SK-N-SH (cell line): ENCODE measurements around the gene DGAT2. TPM values are rescaled to one million over a fixed set of nuclear protein-coding genes. Genes with fewer than 3 reads are reported as not detected.

Source experiments
- CTCF ChIA-PET: fragments of 300-600, 350-600 bp; formaldehyde crosslinking; extraction: SDS; loops from one replicate; lab custom pipeline; 2021; lab: Yijun Ruan, JAX
- POLR2A ChIA-PET: fragments of 350-600 bp; sonication (Branson Sonifier 250); formaldehyde crosslinking; extraction: SDS; loops from one replicate; lab custom pipeline; 2020; ENCODE audit warnings: antibody characterized with exemption, inconsistent platforms; lab: Yijun Ruan, JAX
- DNase-seq: peaks from one replicate; pipeline ENCODE4 v3.0.0; 2012
- H2AFZ ChIP-seq: fragments of 200-600 bp; sonication (generic); 2 replicates; pipeline ENCODE4 v1.8.1; 2016; ENCODE audit warnings: antibody characterized with exemption, mild to moderate bottlenecking, low read depth
- H3F3A ChIP-seq: fragments of 200-600 bp; sonication (generic); replicated peaks from 2 replicates; pipeline ENCODE3; 2016; ENCODE audit warnings: antibody characterized with exemption, mild to moderate bottlenecking; ENCODE audit not compliant: insufficient read depth
- H3K27ac ChIP-seq, 2 experiments: fragments of 200-500 bp in 1 of 2; fragments of 200-600 bp in 1 of 2; sonication (Bioruptor generic) in 1 of 2; sonication (generic), shearing (Covaris generic) in 1 of 2; 2 replicates each; pipeline versions ENCODE4 v1.5.1 to v1.6.1; 2014 to 2016; ENCODE audit warnings: low read depth in 2 of 2, inconsistent platforms in 1 of 2, low read length in 1 of 2, mild to moderate bottlenecking in 1 of 2, mixed read lengths in 1 of 2
- H3K27me3 ChIP-seq: fragments of 200-600 bp; sonication (generic), shearing (Covaris generic); 2 replicates; pipeline ENCODE4 v1.6.1; 2016; ENCODE audit warnings: mixed run types; ENCODE audit not compliant: insufficient read depth
- H3K36me3 ChIP-seq, 2 experiments: fragments of 200-500 bp in 1 of 2; fragments of 200-600 bp in 1 of 2; sonication (Bioruptor generic) in 1 of 2; sonication (generic) in 1 of 2; replicated peaks in 1 of 2; 2 replicates each; pipeline versions ENCODE3 to v1.5.1; 2014 to 2016; ENCODE audit warnings: low read length in 1 of 2, mild to moderate bottlenecking in 1 of 2; ENCODE audit not compliant: insufficient read depth in 2 of 2, control insufficient read depth in 1 of 2
- H3K4me1 ChIP-seq, 2 experiments: fragments of 200-500 bp in 1 of 2; fragments of 200-600 bp in 1 of 2; sonication (Bioruptor generic) in 1 of 2; sonication (generic), shearing (Covaris generic) in 1 of 2; 2 replicates each; pipeline versions ENCODE4 v1.5.1 to v1.6.1; 2014 to 2016; ENCODE audit warnings: low read depth in 1 of 2, low read length in 1 of 2, mixed run types in 1 of 2; ENCODE audit not compliant: insufficient read depth in 2 of 2, control insufficient read depth in 1 of 2
- H3K4me2 ChIP-seq: fragments of 200-600 bp; sonication (generic), shearing (Covaris generic); 2 replicates; pipeline ENCODE4 v1.6.1; 2017; ENCODE audit warnings: mixed run types
- H3K4me3 ChIP-seq, 2 experiments: fragments of 200-500 bp in 1 of 2; fragments of 200-600 bp in 1 of 2; sonication (Bioruptor generic) in 1 of 2; sonication (generic), shearing (Covaris generic) in 1 of 2; 2 replicates each; pipeline versions ENCODE4 v1.5.1 to v1.8.1; 2014 to 2016; ENCODE audit warnings: low read depth in 2 of 2, inconsistent platforms in 1 of 2, low read length in 1 of 2, mild to moderate bottlenecking in 1 of 2, mixed read lengths in 1 of 2, moderate library complexity in 1 of 2
- H3K79me2 ChIP-seq: fragments of 200-600 bp; sonication (generic); 2 replicates; pipeline ENCODE4 v1.8.1; 2017; ENCODE audit warnings: mild to moderate bottlenecking; ENCODE audit not compliant: insufficient read depth
- H3K9ac ChIP-seq: fragments of 200-600 bp; sonication (generic); 2 replicates; pipeline ENCODE4 v1.6.1; 2017; ENCODE audit warnings: mixed run types
- H3K9me2 ChIP-seq: fragments of 200-600 bp; sonication (generic); 2 replicates; pipeline ENCODE4 v1.6.1; 2017; ENCODE audit warnings: mixed run types
- H3K9me3 ChIP-seq: fragments of 200-600 bp; sonication (generic); 2 replicates; pipeline ENCODE4 v1.6.1; 2017; ENCODE audit warnings: mixed run types, mild to moderate bottlenecking, moderate library complexity
- H4K20me1 ChIP-seq: fragments of 200-600 bp; sonication (generic); 2 replicates; pipeline ENCODE4 v1.6.1; 2017; ENCODE audit warnings: mild to moderate bottlenecking, mixed run types; ENCODE audit not compliant: insufficient read depth
- CHD2 ChIP-seq: fragments of 150-350 bp; IDR thresholded peaks from 2 replicates; pipeline ENCODE4 v1.6.1; 2018; ENCODE audit warnings: low read length; ENCODE audit not compliant: partially characterized antibody
- ELF1 ChIP-seq: IDR thresholded peaks from 2 replicates; pipeline ENCODE4 v1.4.0; 2012
- EP300 ChIP-seq, 2 experiments: IDR thresholded peaks; 2 replicates each; pipeline versions ENCODE4 v1.4.0 to v1.6.1; 2012; ENCODE audit warnings: borderline replicate concordance in 1 of 2, low read depth in 1 of 2, low read length in 1 of 2
- FOXJ3 ChIP-seq: sonication (generic); formaldehyde crosslinking; IDR thresholded peaks from 2 replicates; pipeline ENCODE4 v1.5.1; 2020; ENCODE audit warnings: mild to moderate bottlenecking, missing genetic modification reagents
- FOXM1 ChIP-seq: IDR thresholded peaks from 2 replicates; pipeline ENCODE4 v1.4.0; 2012; ENCODE audit warnings: low read depth, mild to moderate bottlenecking
- GATA2 ChIP-seq: sonication (generic); formaldehyde crosslinking; IDR thresholded peaks from 2 replicates; pipeline ENCODE4 v1.5.0; 2020; ENCODE audit warnings: mild to moderate bottlenecking, missing genetic modification reagents
- JUND ChIP-seq: IDR thresholded peaks from 2 replicates; pipeline ENCODE4 v1.4.0; 2012
- MEF2A ChIP-seq: IDR thresholded peaks from 2 replicates; pipeline ENCODE4 v1.4.0; 2012; ENCODE audit warnings: low read depth, borderline replicate concordance
- NFIC ChIP-seq: IDR thresholded peaks from 2 replicates; pipeline ENCODE4 v1.4.0; 2012; ENCODE audit warnings: borderline replicate concordance
- PBX3 ChIP-seq: IDR thresholded peaks from 2 replicates; pipeline ENCODE4; 2012
- POLR2AphosphoS5 ChIP-seq: IDR thresholded peaks from 2 replicates; pipeline ENCODE4 v1.6.1; 2012; ENCODE audit warnings: low read depth, low read length
- REST ChIP-seq: IDR thresholded peaks from 2 replicates; pipeline ENCODE4 v1.6.1; 2012; ENCODE audit warnings: mild to moderate bottlenecking, low read depth, low read length, moderate library complexity
- RFX5 ChIP-seq: IDR thresholded peaks from 2 replicates; pipeline ENCODE4 v1.6.1; 2012; ENCODE audit warnings: mild to moderate bottlenecking, improper control_type of control experiment, low read length
- RXRA ChIP-seq: IDR thresholded peaks from 2 replicates; pipeline ENCODE4 v1.4.0; 2012; ENCODE audit warnings: low read depth, mild to moderate bottlenecking, borderline replicate concordance
- SMC3 ChIP-seq: IDR thresholded peaks from 2 replicates; pipeline ENCODE4 v1.6.1; 2012; ENCODE audit warnings: low read depth, low read length, improper control_type of control experiment
- TCF12 ChIP-seq: IDR thresholded peaks from 2 replicates; pipeline ENCODE4 v1.4.0; 2012
- TEAD4 ChIP-seq: IDR thresholded peaks from 2 replicates; pipeline ENCODE4 v1.4.0; 2012; ENCODE audit warnings: mild to moderate bottlenecking, borderline replicate concordance; ENCODE audit not compliant: insufficient read depth
- USF2 ChIP-seq: fragments of 150-350 bp; IDR thresholded peaks from 2 replicates; pipeline ENCODE4 v1.6.1; 2017; ENCODE audit warnings: antibody characterized with exemption, low read length, low read depth, borderline replicate concordance
- ZBTB33 ChIP-seq: IDR thresholded peaks from 2 replicates; pipeline ENCODE4 v1.4.0; 2012; ENCODE audit warnings: low read depth, borderline replicate concordance
- WGBS: methylation state at CpG from one replicate; pipeline ENCODE4 v1.1.6; 2017; ENCODE audit warnings: low lambda C conversion rate; 5-methylcytosine and 5-hydroxymethylcytosine counted together
- polyA plus RNA-seq, 3 experiments: library from polyadenylated mRNA; depleted of rRNA; stranded (reverse); fragments of >200 nt; gene quantifications; 2 replicates each; pipeline ENCODE4 v1.2.3, GENCODE V29; 2012

The DGAT2 gene
- polyA plus RNA-seq, 1 of the 3 experiments (the other 2 are of a cell fraction): 1.4 TPM

GRCh38 chr11:75810637-75811390, 42.2 kb downstream of the DGAT2 start:
- H2AFZ ChIP-seq: no peak overlapping the region
- WGBS: 80% methylated on average over 8 of the region's 8 CpGs
- peaks cover 4% of the 10 kb centered on the region; the same call in 1 of the 2 replicates for H3K79me2 ChIP-seq
- no peak overlapping the region for H3K9ac ChIP-seq
- H3K27ac ChIP-seq: no peak overlapping the region
- H3K9me3 ChIP-seq: no peaks in the 10 kb centered on the region
- ChIA-PET CTCF (interaction anchor here (0.9 to 4.6 kb wide), 4 partner anchors 8 to 57 kb away, joined by 3 to 44 read pairs (median 10); no protein-coding TSS in a partner anchor), POLR2A (no interaction called here)
- peaks cover 4 to 5% of the 10 kb centered on the region in 2 experiments; a peak in 2 of 4 replicates for H3K4me1 ChIP-seq
- H3F3A ChIP-seq: peaks cover 16% of the 10 kb centered on the region
- no peaks in the 10 kb centered on the region for H3K36me3 ChIP-seq
- TF ChIP-seq REST: no peak
- TF ChIP-seq GATA2 (CRISPR knock-in tag): no peak
- TF ChIP-seq TCF12: no peak
- TF ChIP-seq SMC3: no peak
- TF ChIP-seq MEF2A: no peak
- no peak for TF ChIP-seq PBX3
- no peak for TF ChIP-seq FOXM1
- H4K20me1 ChIP-seq: no peaks in the 10 kb centered on the region
- DNase-seq: no peak
- H3K9me2 ChIP-seq: no peaks in the 10 kb centered on the region
- no peak overlapping the region for H3K4me2 ChIP-seq
- H3K4me3 ChIP-seq: no peak overlapping the region
- no peaks in the 10 kb centered on the region for H3K27me3 ChIP-seq

GRCh38 chr11:75811485-75811884, 42.9 kb downstream of the DGAT2 start:
- DNase-seq: no peak
- no peak overlapping the region for H3K4me2 ChIP-seq
- H3K79me2 ChIP-seq: peaks cover 11% of the 10 kb centered on the region
- H3F3A ChIP-seq: peaks cover 16% of the 10 kb centered on the region
- no peaks in the 10 kb centered on the region for H3K36me3 ChIP-seq
- POLR2A ChIA-PET: no interaction called here
- WGBS: 67% methylated on average over 2 of the region's 2 CpGs
- H4K20me1 ChIP-seq: peaks cover 3% of the 10 kb centered on the region; the same call in 1 of the 2 replicates
- no peak overlapping the region for H3K4me3 ChIP-seq
- no peak overlapping the region for H3K9ac ChIP-seq
- no peak overlapping the region for H3K27ac ChIP-seq
- H3K4me1 ChIP-seq: peaks cover 6 to 8% of the 10 kb centered on the region in 2 experiments; a peak in 2 of 4 replicates
- H3K9me3 ChIP-seq: no peaks in the 10 kb centered on the region
- no peaks in the 10 kb centered on the region for H3K9me2 ChIP-seq
- no peaks in the 10 kb centered on the region for H3K27me3 ChIP-seq
- CTCF ChIA-PET: interaction anchor here (0.9 to 4.6 kb wide), 3 partner anchors 9 to 56 kb away, joined by 3 to 44 read pairs (median 18); no protein-coding TSS in a partner anchor
- no peak overlapping the region for H2AFZ ChIP-seq
- TF ChIP-seq NFIC (no peak), USF2 (no peak), FOXJ3 (CRISPR knock-in tag) (no peak), RXRA (no peak), EP300 (IDR thresholded peaks at IDR 0.05; ENCODE audit: borderline replicate concordance in 1 of 2, low read depth in 1 of 2, low read length in 1 of 2) (no peak), GATA2 (CRISPR knock-in tag) (no peak), RFX5 (no peak), CHD2 (no peak), POLR2AphosphoS5 (no peak), MEF2A (no peak), JUND (no peak), TEAD4 (no peak), ELF1 (no peak), TCF12 (no peak), ZBTB33 (no peak)
